ENCODE results near the gene SNX20. TPM values are rescaled to one million over a fixed set of nuclear protein-coding genes. Genes with fewer than 3 reads are reported as not detected.

Gene SNX20
- total RNA-seq, 1 donor from 2014 or later: not detected

DNA sequence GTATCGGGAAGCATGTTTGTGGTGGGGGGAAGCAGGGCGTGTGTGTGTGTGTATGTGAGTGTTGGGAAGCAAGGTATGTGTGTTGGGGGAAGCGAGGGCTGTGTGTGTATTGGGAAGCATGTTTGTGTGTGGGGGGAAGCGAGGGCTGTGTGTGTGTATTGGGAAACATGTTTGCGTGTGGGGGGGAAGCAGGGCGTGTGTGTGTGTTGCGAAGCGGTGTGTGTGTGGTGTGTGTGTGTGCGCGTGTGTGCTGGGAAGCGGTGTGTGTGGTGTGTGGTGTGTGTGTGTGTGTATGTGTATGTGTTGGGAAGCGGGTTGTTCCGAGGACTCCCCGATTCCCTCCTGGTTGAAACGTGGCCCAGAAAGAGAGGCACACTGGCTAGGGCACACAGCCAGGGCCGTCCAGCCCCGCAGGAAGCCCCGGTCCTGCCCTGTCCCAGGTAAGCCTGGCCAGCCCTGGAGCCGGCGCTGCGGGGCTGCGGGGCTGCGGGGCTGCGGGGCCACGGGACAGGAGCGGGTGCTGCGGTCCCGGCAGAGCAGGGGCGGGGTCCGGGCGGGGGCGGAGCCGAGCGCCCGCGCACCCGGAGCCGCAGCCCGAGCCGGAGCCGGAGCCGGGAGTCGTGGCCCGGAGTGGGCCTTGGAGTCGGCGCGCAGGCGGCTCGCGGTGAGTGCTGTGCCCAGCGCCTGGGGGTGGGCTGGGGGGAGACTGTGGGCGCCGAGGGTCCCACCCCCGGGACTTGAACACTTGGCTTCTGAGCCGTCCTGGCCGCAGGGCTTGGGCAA is 12.1 kb upstream of the SNX20 start, which contains the start of gene NOD2:
Gene NOD2, plus strand, starts transcription at position 608 of the 783 bp plus-strand sequence. CDS start 5,890 bp downstream, outside the sequence.
- peak within 1 kb of the TSS; percentile 70 for H3K4me2 ChIP-seq (ENCODE audit: low read length)
- H3K4me1 ChIP-seq (ENCODE audit: insufficient read depth, low read length): no peaks in the 10 kb centered on the region
- peak within 1 kb of the TSS; percentile 63 for H2AFZ ChIP-seq (ENCODE audit: low read depth, low read length)
- Mint-ChIP-seq H3K4me3 (ENCODE audit: unreplicated experiment) (no peak within 1 kb of the TSS), H3K9me3 (ENCODE audit: unreplicated experiment) (peaks cover 4% of the 10 kb centered on the region), H3K4me1 (ENCODE audit: low read depth, unreplicated experiment) (peaks cover 6% of the 10 kb centered on the region), H3K27me3 (ENCODE audit: low read depth, unreplicated experiment) (peaks cover 43% of the 10 kb centered on the region), H3K36me3 (ENCODE audit: low read depth, unreplicated experiment) (no peaks in the 10 kb centered on the region), H3K27ac (ENCODE audit: unreplicated experiment) (no peak within 1 kb of the TSS)
- H3K9me3 ChIP-seq (ENCODE audit: insufficient read depth, low read depth, low read length): no peaks in the 10 kb centered on the region
- no peak for FAIRE-seq
- no peaks in the 10 kb centered on the region for H3K36me3 ChIP-seq (ENCODE audit: insufficient read depth, low read length)
- no peak within 1 kb of the TSS for H3K9ac ChIP-seq (ENCODE audit: low read length)
- peaks cover 5% of the 10 kb centered on the region for H3K27me3 ChIP-seq (ENCODE audit: insufficient read depth, low read length)
- TF ChIP-seq, protein P1, sequence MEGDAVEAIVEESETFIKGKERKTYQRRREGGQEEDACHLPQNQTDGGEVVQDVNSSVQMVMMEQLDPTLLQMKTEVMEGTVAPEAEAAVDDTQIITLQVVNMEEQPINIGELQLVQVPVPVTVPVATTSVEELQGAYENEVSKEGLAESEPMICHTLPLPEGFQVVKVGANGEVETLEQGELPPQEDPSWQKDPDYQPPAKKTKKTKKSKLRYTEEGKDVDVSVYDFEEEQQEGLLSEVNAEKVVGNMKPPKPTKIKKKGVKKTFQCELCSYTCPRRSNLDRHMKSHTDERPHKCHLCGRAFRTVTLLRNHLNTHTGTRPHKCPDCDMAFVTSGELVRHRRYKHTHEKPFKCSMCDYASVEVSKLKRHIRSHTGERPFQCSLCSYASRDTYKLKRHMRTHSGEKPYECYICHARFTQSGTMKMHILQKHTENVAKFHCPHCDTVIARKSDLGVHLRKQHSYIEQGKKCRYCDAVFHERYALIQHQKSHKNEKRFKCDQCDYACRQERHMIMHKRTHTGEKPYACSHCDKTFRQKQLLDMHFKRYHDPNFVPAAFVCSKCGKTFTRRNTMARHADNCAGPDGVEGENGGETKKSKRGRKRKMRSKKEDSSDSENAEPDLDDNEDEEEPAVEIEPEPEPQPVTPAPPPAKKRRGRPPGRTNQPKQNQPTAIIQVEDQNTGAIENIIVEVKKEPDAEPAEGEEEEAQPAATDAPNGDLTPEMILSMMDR (IDR thresholded peaks at IDR 0.05; ENCODE audit: insufficient read depth, low read depth, low read length): no peak
- peak; percentile 39 for TF ChIP-seq EZH2 (IDR thresholded peaks at IDR 0.05; ENCODE audit: insufficient read depth, low read length)
- no peaks in the 10 kb centered on the region for H4K20me1 ChIP-seq (ENCODE audit: insufficient read depth, low read length)
- no peaks in the 10 kb centered on the region for H3K79me2 ChIP-seq (ENCODE audit: insufficient read depth, low read length)
- peak; percentile 10 for DNase-seq (ENCODE audit: low read depth)
- no peak within 1 kb of the TSS for H3K4me3 ChIP-seq (ENCODE audit: insufficient read depth, low read depth, low read length)
- no peak within 1 kb of the TSS for H3K27ac ChIP-seq (ENCODE audit: low read depth, low read length)

DNA sequence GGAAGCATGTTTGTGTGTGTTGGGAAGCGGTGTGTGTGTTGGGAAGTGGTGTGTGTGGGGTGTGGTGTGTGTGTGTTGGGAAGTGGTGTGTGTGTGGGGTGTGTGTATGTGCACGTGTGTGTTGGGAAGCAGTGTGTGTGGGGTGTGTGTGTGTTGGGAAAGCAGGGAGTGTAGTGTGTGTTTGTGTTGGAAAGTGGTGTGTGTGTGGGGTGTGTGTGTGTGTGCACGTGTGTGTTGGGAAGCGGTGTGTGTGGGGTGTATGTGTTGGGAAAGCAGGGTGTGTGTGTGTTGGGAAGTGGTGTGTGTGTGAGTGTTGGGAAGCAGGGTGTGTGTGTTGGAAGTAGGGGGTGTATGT is 11.5 kb upstream of the SNX20 start:
- Mint-ChIP-seq H3K9me3 (ENCODE audit: unreplicated experiment) (peaks cover 4% of the 10 kb centered on the region), H3K4me1 (ENCODE audit: low read depth, unreplicated experiment) (peaks cover 2% of the 10 kb centered on the region), H3K27me3 (ENCODE audit: low read depth, unreplicated experiment) (peaks cover 43% of the 10 kb centered on the region), H3K27ac (ENCODE audit: unreplicated experiment) (no peak overlapping the region), H3K4me3 (ENCODE audit: unreplicated experiment) (no peak overlapping the region), H3K36me3 (ENCODE audit: low read depth, unreplicated experiment) (no peaks in the 10 kb centered on the region)
- FAIRE-seq: no peak
- H3K4me3 ChIP-seq (ENCODE audit: insufficient read depth, low read depth, low read length): no peak overlapping the region
- peak overlapping the region; percentile 70 for H3K4me2 ChIP-seq (ENCODE audit: low read length)
- H3K27me3 ChIP-seq (ENCODE audit: insufficient read depth, low read length): peaks cover 5% of the 10 kb centered on the region
- H3K27ac ChIP-seq (ENCODE audit: low read depth, low read length): no peak overlapping the region
- H2AFZ ChIP-seq (ENCODE audit: low read depth, low read length): no peak overlapping the region
- no peaks in the 10 kb centered on the region for H3K9me3 ChIP-seq (ENCODE audit: insufficient read depth, low read depth, low read length)
- no peak for DNase-seq (ENCODE audit: low read depth)
- no peaks in the 10 kb centered on the region for H4K20me1 ChIP-seq (ENCODE audit: insufficient read depth, low read length)
- TF ChIP-seq EZH2 (IDR thresholded peaks at IDR 0.05; ENCODE audit: insufficient read depth, low read length): no peak
- TF ChIP-seq, protein P1 (IDR thresholded peaks at IDR 0.05; ENCODE audit: insufficient read depth, low read depth, low read length): no peak
- H3K36me3 ChIP-seq (ENCODE audit: insufficient read depth, low read length): no peaks in the 10 kb centered on the region
- no peaks in the 10 kb centered on the region for H3K79me2 ChIP-seq (ENCODE audit: insufficient read depth, low read length)
- no peak overlapping the region for H3K9ac ChIP-seq (ENCODE audit: low read length)
- H3K4me1 ChIP-seq (ENCODE audit: insufficient read depth, low read length): no peaks in the 10 kb centered on the region

DNA sequence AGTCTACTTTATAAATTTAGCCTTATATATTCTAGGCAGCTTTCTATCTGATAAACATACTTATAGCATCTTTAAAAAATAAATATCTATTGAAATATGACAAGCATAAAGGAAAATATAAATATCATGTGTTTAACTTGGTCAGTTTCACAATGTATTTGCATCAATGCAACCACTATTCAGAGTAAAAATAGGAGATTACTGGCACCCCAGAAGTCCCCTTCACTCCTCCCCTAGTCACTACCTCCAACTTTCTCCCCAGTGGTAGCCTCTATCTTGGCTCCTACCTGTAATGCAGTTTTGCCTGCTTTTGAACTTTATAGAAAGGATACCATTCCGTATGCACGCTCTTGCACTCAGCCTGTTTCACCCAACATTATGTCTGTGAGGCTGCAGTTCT is 9.1 kb upstream of the SNX20 start:
- FAIRE-seq: no peak
- H4K20me1 ChIP-seq (ENCODE audit: insufficient read depth, low read length): no peaks in the 10 kb centered on the region

More for the DNA sequence above, 9.1 kb upstream of the SNX20 start:
- H3K36me3 ChIP-seq (ENCODE audit: insufficient read depth, low read length): no peaks in the 10 kb centered on the region
- Mint-ChIP-seq H3K27ac (ENCODE audit: unreplicated experiment) (no peak overlapping the region), H3K4me1 (ENCODE audit: low read depth, unreplicated experiment) (no peaks in the 10 kb centered on the region), H3K9me3 (ENCODE audit: unreplicated experiment) (peaks cover under 1% of the 10 kb centered on the region), H3K36me3 (ENCODE audit: low read depth, unreplicated experiment) (no peaks in the 10 kb centered on the region), H3K27me3 (ENCODE audit: low read depth, unreplicated experiment) (peaks cover 41% of the 10 kb centered on the region), H3K4me3 (ENCODE audit: unreplicated experiment) (no peak overlapping the region)
- H3K9ac ChIP-seq (ENCODE audit: low read length): no peak overlapping the region
- H3K27me3 ChIP-seq (ENCODE audit: insufficient read depth, low read length): peaks cover 11% of the 10 kb centered on the region
- no peaks in the 10 kb centered on the region for H3K79me2 ChIP-seq (ENCODE audit: insufficient read depth, low read length)
- H2AFZ ChIP-seq (ENCODE audit: low read depth, low read length): no peak overlapping the region
- no peak overlapping the region for H3K27ac ChIP-seq (ENCODE audit: low read depth, low read length)
- DNase-seq (ENCODE audit: low read depth): no peak
- no peak overlapping the region for H3K4me3 ChIP-seq (ENCODE audit: insufficient read depth, low read depth, low read length)
- H3K4me1 ChIP-seq (ENCODE audit: insufficient read depth, low read length): no peaks in the 10 kb centered on the region
- H3K9me3 ChIP-seq (ENCODE audit: insufficient read depth, low read depth, low read length): no peaks in the 10 kb centered on the region
- no peak overlapping the region for H3K4me2 ChIP-seq (ENCODE audit: low read length)
- TF ChIP-seq, protein P1 (IDR thresholded peaks at IDR 0.05; ENCODE audit: insufficient read depth, low read depth, low read length): no peak
- no peak for TF ChIP-seq EZH2 (IDR thresholded peaks at IDR 0.05; ENCODE audit: insufficient read depth, low read length)

Measured in astrocyte (in vitro differentiated cells and primary cell).